Right hindlimb (tissue), 1 donor: Measurements from ENCODE around the gene ACTR8.
"Not testable (repeated sequence)": the region's sequence is repeated elsewhere in the genome, so short reads cannot be mapped to it uniquely, and the experiment has no call there.

ENCODE experiments used
- DNase-seq: peaks from one replicate; pipeline ENCODE4 v3.0.0-alpha.2; 2018

Gene ACTR8

GRCh38 chr3:53881691-53882593 lies at the start of gene ACTR8:
ACTR8 (minus strand) TSS chr3:53882152; CDS start chr3:53882101, 51 bp downstream.
- DNase-seq: peak; percentile 95

- DNase-seq: not testable (repeated sequence)
Observed at GRCh38 chr3:53927208-53927872, 45.4 kb upstream of the ACTR8 start.

GRCh38 chr3:53921296-53921695 lies 39.3 kb upstream of the ACTR8 start:
- DNase-seq: no peak

GRCh38 chr3:53919741-53920140 lies 37.8 kb upstream of the ACTR8 start:
- DNase-seq: no peak

GRCh38 chr3:53913401-53913800 lies 31.4 kb upstream of the ACTR8 start:
- DNase-seq: no peak

GRCh38 chr3:53902711-53903110 lies 20.8 kb upstream of the ACTR8 start:
- no peak for DNase-seq

GRCh38 chr3:53902067-53902466 lies 20.1 kb upstream of the ACTR8 start:
- no peak for DNase-seq

- no peak for DNase-seq
Observed at GRCh38 chr3:53900666-53901331, 18.8 kb upstream of the ACTR8 start.

- DNase-seq: no peak
Observed at GRCh38 chr3:53899750-53900149, 17.8 kb upstream of the ACTR8 start.

- no peak for DNase-seq
Observed at GRCh38 chr3:53892286-53892637, 10.3 kb upstream of the ACTR8 start.

GRCh38 chr3:53891497-53892285 lies 9.7 kb upstream of the ACTR8 start, which contains the start of gene SELENOK:
SELENOK (minus strand) TSS chr3:53891859.
- peak; percentile 99 for DNase-seq

- DNase-seq: no peak
Observed at GRCh38 chr3:53890726-53891475, 8.9 kb upstream of the ACTR8 start.

- DNase-seq: no peak
Observed at GRCh38 chr3:53888232-53888631, 6.3 kb upstream of the ACTR8 start.

GRCh38 chr3:53887446-53887845 lies 5.5 kb upstream of the ACTR8 start:
- DNase-seq: no peak

GRCh38 chr3:53885239-53885638 lies 3.3 kb upstream of the ACTR8 start:
- DNase-seq: no peak

GRCh38 chr3:53884623-53885022 lies 2.7 kb upstream of the ACTR8 start:
- DNase-seq: no peak

- DNase-seq: no peak
Observed at GRCh38 chr3:53883008-53883407, 1.1 kb upstream of the ACTR8 start.

GRCh38 chr3:53880396-53881345 lies 1.3 kb downstream of the ACTR8 start:
- no peak for DNase-seq

GRCh38 chr3:53865732-53866499 lies 16.0 kb downstream of the ACTR8 start:
- DNase-seq: no peak

- no peak for DNase-seq
Observed at GRCh38 chr3:53863145-53863544, 18.8 kb downstream of the ACTR8 start.
